GM19035 (cell line): ENCODE measurements around the gene TRIM50.
"Not testable (repeated sequence)": the region's sequence is repeated elsewhere in the genome, so short reads cannot be mapped to it uniquely, and the experiment has no call there.

Experiments used
- ATAC-seq: cut with Tn5 transposase; IDR thresholded peaks from one replicate; pipeline ENCODE4 v1.9.1; 2021; ENCODE audit not compliant: unreplicated experiment

Gene TRIM50

GRCh38 chr7:73316521-73316920 is 11.4 kb downstream of the TRIM50 start:
- ATAC-seq = no peak

GRCh38 chr7:73314271-73314670 is 13.6 kb downstream of the TRIM50 start:
- no peak for ATAC-seq

- no peak for ATAC-seq
Observed at GRCh38 chr7:73313521-73313906, 14.4 kb downstream of the TRIM50 start.

GRCh38 chr7:73312831-73313520 is 14.9 kb downstream of the TRIM50 start:
- no peak for ATAC-seq

DNA sequence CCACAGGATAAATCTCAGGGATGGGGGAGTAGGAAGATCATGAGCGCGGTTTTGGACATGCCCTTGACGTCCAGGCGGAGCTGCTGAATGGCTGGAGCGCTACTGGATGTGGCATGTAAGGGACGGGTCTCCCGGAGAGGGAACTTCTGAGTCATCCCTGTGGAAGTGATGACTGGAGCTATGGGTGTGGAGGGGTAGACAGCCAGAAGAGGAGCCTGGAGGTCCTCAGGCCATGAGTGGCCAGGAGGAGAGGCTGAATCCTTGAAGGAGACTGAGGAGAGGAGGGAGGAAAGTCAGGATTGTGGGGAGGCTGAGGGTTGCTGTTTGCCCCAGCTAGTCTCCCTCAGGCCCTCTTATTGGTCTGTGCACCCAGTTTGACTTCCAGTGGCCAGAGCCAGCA is 16.5 kb downstream of the TRIM50 start:
- not testable (repeated sequence) for ATAC-seq

- peak; percentile 77 for ATAC-seq
Observed at GRCh38 chr7:73308665-73309214, 19.1 kb downstream of the TRIM50 start, which contains the start of gene NSUN5. Gene NSUN5, minus strand, starts transcription at chr7:73308826. Its CDS starts 36 bp downstream, at chr7:73308790.

- ATAC-seq = peak; percentile 30
Observed at GRCh38 chr7:73308074-73308664, 19.7 kb downstream of the TRIM50 start.

- no peak for ATAC-seq
Observed at GRCh38 chr7:73307436-73307835, 20.4 kb downstream of the TRIM50 start.

- not testable (repeated sequence) for ATAC-seq
Observed at GRCh38 chr7:73304612-73305387, 23.1 kb downstream of the TRIM50 start.

DNA sequence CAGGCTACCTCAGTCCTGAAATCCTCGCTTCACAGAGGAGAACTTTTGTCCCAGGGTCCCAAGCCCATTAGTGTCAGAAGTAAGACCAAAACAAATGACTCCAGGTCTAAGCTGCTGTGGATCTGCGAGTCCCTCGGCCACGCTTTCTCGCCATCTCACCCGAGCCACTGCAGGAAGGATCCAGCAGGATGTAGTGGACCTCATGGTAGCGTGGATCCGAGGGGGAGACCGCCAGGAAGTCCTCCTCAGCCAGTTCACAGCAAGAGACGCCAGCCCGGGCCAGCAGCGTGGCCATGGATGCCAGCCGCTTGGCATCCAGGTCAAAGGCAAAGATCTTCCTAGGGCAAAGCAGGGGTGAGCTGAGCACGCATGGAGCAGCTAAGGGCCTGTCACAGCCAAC is 23.8 kb downstream of the TRIM50 start:
- no peak for ATAC-seq

DNA sequence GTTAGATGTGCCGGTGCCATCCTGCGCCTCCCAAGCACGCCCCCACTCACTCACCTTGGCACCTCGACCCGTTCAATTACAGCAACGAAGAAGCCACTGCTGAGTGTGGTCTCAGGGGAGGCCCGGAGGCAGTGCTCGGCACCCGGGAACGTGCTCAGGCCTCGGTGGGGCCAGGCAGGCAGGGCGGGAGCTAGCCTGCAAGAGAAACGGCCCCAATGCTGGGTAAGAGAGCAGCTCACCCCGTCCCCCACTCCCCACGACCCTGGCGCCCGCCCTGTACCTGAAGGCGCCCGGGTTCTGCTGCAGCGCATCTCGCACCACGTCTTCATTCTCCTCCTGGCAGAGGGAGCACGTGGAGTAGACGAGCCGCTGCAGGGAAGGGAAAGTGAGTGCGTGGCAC is 24.3 kb downstream of the TRIM50 start:
- no peak for ATAC-seq

DNA sequence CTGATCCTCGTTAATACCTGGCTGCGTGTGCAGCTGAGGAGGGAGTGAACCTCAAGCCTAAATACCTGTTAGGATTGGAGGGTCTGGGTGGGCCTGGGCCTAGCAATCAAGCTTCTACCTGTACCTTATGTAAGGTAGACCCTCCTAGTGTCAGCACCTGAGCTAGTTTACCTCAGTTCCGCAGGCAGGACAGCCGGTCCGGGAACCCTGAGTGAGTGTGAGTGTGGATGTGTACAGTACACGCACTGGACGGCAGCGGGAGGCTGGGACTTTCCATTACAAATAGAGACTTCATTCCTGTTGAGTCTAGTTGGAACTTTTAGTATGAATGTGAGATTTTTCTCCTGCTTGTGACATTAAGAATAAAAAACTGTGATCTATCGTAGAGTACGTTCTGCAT is 25.0 kb downstream of the TRIM50 start:
- ATAC-seq = not testable (repeated sequence)

DNA sequence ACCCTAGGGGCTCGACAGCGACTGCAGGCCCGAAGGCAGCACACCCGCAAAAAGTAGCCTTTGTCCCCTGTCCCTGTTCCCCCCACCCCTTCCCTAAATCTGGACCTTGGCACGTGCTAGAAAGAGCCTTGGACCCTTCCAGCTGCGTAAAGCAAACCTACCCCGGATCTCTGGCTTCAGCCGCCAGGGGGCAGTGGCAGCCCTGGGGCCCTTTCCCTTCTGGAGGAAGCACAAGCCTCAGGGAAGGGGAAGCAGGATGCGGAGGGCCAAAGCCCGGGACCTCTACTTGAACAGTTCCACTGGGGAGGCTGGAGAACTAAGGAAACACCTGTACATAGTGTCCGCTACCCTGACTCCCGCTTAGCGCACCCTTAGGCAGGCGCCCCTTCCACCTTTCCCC is 26.8 kb downstream of the TRIM50 start:
- not testable (repeated sequence) for ATAC-seq

DNA sequence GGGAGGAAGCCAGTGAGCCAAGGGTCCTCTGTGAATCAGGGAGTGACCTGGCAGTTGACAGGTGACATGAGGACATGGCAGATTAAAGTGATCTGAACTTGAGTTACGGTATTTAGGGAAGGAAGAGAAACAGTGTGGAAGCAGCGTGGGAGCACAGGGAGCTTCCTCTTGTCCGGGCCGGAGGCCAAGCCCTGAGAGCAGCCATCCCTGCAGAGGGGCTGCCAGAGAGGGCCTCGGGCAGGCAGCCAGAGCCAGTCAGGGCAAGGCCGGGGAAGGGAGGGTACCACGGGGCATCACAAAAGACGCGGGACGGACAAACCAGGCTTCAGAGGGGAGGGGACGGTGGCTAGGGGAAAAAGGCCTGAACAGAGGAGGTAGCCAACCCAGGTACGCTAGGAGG is 28.1 kb downstream of the TRIM50 start:
- ATAC-seq = not testable (repeated sequence)

DNA sequence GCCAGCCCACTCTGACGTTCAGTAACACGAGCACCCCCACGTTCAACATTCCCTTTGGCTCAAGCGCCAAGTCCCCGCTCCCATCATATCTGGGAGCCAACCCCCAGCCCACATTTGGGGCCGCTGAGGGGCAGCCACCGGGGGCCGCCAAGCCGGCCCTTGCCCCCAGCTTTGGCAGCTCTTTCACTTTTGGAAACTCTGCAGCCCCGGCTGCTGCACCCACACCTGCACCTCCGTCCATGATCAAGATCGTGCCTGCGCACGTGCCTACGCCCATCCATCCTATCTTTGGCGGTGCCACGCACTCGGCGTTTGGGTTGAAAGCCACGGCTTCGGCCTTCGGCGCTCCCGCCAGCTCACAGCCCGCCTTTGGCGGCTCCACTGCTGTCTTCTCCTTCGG is 30.2 kb downstream of the TRIM50 start:
- not testable (repeated sequence) for ATAC-seq

DNA sequence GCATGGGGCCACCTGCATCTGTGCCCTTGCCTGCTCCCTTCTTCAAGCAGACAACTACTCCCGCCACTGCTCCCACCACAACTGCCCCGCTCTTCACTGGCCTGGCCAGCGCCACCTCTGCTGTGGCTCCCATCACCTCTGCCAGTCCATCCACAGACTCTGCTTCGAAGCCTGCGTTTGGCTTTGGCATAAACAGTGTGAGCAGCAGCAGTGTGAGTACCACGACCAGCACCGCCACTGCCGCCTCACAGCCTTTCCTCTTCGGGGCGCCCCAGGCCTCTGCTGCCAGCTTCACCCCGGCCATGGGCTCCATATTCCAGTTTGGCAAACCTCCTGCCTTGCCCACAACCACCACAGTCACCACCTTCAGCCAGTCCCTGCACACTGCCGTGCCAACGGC is 30.6 kb downstream of the TRIM50 start:
- ATAC-seq = not testable (repeated sequence)

DNA sequence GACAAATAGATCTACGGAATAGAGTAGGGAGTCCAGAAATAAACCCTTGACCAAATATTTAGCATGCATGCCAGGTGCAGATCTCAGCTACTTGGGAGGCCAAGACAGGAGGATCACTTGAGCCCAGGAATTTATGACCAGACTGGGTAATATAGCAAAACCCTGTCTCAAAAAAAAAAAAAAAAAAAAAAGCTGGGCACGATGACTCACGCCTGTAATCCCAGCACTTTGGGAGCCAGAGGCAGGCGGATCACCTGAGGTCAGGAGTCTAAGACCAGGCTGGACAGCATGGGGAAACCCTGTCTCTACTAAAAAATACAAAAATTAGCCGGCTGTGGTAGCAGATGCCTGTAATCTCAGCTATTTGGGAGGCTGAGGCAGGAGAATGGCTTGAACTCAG is 50.7 kb downstream of the TRIM50 start:
- not testable (repeated sequence) for ATAC-seq

DNA sequence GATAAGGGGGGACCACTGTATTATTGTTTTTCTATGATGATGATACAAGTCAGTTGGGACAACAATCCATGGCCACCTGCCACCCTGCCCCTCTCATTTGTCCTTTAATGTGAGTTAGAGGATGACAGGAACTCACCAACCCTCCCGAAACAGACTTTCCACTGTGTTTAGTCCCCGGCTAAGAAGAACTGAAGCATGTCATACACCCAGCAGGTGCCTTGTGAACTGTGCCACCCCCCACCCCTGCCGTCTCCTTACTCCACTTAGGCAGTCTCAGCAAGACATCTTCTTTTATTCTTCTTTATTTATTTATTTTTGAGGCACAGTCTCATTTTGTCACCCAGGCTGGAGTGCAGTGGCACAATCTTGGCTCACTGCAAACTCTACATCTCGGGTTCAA is 60.1 kb downstream of the TRIM50 start:
- ATAC-seq = not testable (repeated sequence)

GRCh38 chr7:73266719-73267368 is 61.0 kb downstream of the TRIM50 start:
- peak; percentile 78 for ATAC-seq
